Ovary (tissue), 3 donors: ENCODE results near the gene ATL1.

Experiments
- CTCF ChIP-seq, 3 donors: fragments of 450-650 bp in 2 of 3; fragments of 200-600 bp in 1 of 3; IDR thresholded peaks; one replicate each; pipeline versions ENCODE4 v1.5.1 to v1.8.0; 2016 to 2022; ENCODE audit warnings: antibody characterized with exemption in 3 of 3, mild to moderate bottlenecking in 1 of 3
- EP300 ChIP-seq: sonication (generic); formaldehyde crosslinking; IDR thresholded peaks from one replicate; pipeline ENCODE4 v1.6.1; 2017; ENCODE audit warnings: antibody characterized with exemption
- POLR2A ChIP-seq: fragments of 450-650 bp; IDR thresholded peaks from one replicate; pipeline ENCODE4 v1.6.1; 2017; ENCODE audit warnings: antibody characterized with exemption, mild to moderate bottlenecking, moderate library complexity
- donor health status: DM: no; HTN: no; CAD: no.

- no peak for TF ChIP-seq CTCF (IDR thresholded peaks at IDR 0.05)
- no peak for TF ChIP-seq EP300
- no peak for TF ChIP-seq POLR2A
Measured at GRCh38 chr14:50573862-50574261, 13.9 kb downstream of the ATL1 start.
